NCI-H1436 (cell line): Measurements from ENCODE around the gene ZCCHC3.
"Not testable (repeated sequence)": the region's sequence is repeated elsewhere in the genome, so short reads cannot be mapped to it uniquely, and the experiment has no call there.

Experiments used
- DNase-seq: peaks from one replicate; lab custom pipeline; 2025; lab: John Stamatoyannopoulos, UW

Gene ZCCHC3

DNA sequence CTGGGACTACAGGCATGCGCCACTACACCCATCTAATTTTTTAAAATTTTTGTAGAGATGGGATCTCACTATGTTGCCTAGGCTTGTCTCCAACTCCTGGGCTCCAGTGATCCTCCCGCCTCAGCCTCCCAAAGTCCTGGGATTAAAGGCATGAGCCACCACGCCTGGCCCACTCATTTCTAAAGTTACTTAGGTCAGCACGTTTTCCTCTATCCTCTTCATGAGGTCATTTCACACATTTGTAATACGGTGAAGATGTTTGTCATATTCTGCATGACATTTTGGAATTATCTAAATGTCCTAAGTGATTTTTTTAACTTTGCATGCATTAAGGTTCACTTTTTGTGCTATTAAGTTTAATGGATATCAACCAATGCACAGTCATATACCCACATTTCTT, 16.0 kb downstream of the ZCCHC3 start:
- no peak for DNase-seq

DNA sequence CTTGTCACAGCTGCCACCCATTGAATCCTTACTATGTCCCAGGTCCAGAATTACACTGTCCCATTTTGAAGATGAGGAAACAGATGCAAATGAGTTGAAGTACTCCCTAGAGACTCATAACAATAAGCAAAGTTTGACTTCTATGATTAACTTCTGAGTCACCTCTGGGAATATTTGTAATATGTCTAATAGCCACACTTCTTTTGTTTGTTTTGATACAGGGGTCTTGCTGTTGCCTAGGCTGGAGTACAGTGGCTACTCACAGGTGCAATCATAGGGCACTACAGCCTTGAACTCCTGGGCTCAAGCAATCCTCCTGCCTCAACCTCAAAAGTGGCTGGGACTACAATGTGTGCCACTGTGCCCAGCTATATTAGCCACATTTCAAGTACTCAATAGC, 16.6 kb downstream of the ZCCHC3 start:
- DNase-seq: no peak

DNA sequence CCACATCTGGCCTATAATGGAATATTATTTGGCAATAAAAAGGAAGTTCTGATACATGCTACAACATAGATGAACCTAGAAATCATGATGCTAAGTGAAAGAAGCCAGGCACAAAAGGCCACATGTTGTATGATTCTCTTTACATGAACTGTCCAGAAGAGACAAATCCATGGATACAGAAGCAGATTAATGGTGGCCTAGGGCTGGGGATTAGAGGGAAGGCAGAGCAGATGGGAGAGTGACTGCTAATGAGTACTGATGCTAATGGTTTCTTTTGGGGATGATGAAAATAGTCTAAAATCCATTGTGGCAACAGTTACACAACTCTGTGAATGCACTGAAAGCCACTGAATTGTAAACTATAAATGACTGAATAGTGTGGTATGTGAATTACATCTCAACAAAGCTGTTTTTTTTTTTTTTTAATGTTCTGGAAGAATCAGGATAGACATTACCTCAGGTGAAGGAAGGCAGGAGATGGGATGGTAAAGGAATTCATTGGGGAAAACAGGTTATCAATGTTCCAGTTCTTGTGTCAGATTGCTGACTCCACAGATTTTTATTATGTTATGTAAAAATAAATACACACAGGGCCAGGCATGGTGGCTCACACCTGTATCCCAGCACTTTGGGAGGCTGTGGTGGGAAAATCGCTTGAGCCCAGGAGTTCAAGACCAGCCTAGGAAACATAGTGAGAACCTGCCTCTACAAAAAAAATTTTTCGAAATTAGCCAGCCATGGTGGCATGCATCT, 19.1 kb downstream of the ZCCHC3 start:
- no peak for DNase-seq

DNA sequence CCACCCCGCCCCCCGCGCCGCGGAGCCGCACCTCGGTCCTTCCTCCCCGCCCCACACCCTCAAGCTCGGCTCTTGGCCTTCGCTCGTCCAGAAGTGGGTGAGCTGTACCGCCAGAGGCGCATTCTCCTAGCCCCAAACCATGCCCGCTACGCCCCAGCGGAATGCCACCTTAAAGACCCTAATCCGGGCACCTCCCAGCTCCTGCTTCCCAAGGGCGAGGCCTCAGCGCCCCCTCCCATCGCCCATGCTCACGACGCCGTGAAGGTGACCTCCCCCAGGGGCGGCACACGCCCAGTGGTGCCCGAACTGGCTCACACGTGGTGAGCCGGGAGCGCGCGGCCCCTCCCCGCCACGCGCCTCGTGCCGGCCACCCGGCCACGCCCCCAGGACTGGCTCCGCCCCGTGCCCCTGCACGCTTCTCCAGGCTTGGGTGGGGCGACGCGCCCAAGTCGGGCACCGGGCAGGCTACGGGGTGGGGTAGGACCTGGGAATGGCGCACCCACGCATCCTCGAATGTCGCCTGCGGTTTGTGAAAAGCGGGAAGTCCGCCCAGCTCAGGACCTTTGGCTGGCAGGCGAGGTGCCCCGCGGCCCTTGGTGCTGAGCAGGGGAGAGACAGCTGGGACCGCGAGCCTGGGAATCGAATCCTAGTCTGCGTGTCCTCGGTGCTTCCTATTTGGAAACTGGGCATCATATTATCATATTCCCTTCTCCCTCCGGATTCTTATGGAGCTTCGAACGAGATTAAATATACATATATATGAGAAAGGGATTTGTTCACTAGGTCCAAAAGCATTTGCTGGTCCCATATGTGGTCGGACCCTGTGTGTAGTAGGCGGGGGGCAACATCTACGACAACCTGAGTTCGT, 27.0 kb downstream of the ZCCHC3 start:
- peak; percentile 82 for DNase-seq

DNA sequence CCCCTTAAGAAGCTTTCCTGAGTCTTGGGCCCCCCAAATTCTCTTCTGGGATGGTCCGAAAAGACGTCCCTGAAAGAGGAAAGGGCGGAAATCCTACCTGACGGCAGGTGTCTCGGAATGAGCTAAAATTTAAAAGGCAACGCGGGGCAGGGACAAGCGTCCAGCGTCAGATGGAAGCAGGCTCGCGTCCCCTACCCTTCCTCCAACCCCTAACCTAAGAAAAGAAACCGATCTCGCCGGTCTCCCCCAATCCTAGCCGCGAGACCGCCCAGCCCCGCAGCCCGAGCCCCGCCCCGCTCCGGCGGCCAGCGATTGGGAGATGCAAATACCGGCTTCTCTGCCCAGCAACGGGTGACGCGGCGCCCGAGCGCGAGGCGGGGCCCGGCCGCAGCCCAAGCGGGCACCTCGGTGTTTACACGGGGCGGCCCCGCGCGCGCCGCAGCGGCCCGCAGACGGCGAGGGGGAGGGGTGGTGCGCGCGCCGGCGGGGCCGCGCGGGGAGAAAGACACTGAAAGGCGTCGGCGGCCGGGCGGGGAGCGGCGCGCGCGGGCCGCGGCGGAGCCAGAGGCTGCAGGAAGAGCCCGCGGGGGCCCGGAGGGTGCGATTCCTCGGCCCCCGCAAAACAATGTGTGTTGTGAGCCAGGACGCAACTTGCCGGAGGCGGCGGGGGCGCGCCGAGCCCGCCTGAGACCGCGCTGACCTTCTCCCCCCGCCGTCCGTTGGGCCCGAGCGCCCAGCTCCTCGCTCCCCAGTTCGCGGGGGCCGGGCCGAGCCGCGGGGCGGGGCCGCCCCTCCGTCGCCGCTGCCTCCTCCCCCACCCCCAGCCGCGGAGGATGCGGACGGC, 27.9 kb downstream of the ZCCHC3 start, which contains the start of gene SOX12:
SOX12 (plus strand) TSS at position 508 of the 844 bp plus-strand sequence. CDS start 373 bp downstream, outside the sequence.
- peak; percentile 93 for DNase-seq

DNA sequence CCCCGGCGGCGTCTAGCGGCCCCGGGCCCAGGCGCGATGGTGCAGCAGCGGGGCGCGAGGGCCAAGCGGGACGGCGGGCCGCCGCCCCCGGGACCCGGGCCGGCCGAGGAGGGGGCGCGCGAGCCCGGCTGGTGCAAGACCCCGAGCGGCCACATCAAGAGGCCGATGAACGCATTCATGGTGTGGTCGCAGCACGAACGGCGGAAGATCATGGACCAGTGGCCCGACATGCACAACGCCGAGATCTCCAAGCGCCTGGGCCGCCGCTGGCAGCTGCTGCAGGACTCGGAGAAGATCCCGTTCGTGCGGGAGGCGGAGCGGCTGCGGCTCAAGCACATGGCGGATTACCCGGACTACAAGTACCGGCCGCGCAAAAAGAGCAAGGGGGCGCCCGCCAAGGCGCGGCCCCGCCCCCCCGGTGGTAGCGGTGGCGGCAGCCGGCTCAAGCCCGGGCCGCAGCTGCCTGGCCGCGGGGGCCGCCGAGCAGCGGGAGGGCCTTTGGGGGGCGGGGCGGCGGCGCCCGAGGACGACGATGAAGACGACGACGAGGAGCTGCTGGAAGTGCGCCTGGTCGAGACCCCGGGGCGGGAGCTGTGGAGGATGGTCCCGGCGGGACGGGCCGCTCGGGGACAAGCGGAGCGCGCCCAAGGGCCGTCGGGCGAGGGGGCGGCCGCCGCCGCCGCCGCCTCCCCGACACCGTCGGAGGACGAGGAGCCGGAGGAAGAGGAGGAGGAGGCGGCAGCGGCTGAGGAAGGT, 28.7 kb downstream of the ZCCHC3 start:
- no peak for DNase-seq

DNA sequence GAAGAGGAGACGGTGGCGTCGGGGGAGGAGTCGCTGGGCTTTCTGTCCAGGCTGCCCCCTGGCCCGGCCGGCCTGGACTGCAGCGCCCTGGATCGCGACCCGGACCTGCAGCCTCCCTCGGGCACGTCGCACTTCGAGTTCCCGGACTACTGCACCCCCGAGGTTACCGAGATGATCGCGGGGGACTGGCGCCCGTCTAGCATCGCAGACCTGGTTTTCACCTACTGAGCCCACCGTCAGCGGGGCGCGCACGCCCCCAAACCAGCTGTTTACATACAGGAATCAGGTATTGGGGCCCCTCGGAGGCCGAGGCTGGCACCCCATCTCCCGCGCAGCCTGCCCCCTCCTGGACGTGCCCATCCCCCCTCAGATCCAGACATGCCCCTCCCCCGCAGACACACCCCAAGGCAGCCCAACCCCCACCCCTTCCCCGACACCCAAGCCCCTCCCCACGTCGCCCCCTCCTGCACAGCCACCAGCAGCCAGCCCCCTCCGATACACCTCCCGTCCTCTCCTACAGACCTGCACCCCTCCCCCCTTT, 29.3 kb downstream of the ZCCHC3 start:
- DNase-seq: no peak

DNA sequence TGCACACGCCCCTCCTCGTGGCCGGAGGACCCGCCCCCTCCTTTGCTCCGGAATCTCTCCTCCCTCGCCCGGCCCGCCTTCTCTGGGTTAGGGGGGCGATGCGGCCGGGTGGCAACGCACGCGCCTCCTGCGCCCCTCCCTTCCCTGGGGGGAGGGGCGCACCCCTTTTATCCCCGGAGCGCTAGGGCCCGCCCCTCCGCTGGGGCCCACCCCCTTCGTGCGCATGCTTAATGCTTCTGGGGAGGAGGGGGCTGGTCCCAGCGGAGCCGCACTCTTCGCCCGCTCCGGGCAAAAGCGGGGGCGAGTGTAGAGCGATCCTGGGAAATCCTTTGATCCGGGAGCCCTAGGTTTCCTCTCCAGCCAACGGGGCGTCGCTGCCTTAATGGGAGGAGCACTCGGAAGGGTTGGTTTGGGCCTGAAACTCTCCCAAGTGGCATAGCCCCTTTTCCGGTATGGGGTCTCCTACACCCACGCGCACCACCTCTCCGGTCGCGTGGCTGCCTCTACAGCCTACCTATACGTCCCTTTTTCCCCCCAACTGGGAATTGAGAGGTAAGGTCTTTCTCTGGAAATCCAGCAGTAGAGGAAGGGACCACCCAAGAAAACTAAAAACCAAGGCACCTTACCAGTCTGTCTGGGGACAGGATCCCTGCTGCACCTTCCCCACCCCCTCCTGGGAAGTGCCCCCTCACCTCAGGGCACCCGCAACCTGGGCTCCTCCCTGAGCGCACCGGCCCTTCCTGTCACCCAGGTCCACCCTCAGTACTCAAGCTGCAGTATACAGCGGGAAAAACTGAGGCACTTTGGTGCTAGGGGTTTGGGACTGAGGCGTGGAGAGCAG, 30.0 kb downstream of the ZCCHC3 start:
- peak; percentile 93 for DNase-seq

DNA sequence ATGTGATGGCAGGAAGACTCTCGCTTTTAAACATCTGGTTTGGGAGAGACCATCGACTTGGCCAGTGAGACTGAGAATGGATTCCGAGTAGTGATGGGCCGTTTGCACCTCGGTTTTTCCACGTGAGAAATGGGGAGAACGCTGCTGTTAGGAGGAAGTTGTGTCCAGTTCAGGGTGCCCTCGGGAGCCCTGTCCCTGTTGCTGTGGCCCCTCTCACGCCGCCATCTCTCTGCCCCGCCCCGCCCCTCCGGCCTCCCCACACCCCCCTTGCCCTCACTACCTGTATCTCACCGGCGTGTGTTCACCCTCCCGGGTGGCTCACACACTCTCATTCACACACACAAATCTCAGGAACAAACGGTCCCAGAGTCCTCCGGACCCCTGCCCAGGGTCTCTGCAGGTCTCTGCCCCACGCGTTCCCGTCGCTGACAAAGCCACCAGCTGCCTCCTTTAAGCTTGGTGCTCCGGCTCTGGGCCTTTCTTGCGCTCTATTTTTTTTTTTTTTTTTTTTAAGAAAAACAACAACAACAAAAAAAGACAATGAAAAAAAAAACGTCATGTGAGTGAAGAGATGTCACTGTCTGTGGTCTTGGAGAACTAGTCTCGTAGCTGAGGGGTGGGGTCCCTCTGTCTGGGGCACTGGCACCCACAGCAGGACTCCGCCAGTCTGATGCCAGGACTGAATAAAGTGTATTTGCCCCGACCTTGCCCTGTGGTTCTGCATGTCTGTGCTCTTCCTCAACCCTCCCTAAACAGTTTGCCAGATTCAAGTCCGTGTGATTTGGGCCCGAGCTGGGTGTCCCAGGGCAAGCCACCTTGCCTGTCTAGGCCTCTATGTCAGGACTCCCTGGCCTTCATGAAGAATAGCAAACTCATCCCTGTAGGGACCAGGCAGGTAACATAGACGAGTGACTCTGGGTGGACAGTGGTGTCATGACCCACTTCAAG, 30.9 kb downstream of the ZCCHC3 start:
- DNase-seq: no peak

DNA sequence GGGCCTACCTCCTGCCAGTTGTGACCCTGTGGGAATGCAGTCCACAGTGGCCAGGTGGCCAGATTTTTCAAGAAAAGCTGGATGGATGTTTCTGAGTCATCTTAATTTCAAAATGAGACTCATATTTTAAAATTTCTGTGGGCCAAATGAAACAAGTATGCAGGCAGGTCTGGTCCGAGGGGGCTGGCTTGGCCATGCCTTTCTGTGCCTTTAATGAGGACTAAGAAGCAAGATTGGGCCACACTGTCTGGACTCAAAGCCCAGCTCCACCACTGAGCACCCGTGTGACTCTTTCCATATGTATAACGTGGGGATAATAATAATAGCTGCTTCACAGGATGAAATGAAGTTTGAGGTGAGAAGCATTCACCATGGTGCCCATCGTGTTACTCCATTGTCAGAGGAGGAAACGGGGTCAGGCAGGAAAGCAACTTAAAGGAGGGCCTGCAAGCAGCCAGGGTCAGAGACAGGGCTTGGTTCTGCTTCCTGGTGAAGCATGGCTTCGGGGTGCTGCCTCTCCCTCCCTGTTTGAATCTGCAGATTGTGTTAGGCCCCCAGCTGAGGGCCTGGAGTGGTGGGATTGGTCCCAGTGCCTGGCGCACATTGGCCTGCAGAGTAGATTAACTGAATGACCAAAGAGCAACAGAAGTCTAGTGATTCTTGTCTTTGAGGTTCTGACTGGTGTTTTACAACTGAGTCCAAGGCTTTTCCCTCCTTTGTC, 31.8 kb downstream of the ZCCHC3 start:
- DNase-seq: no peak

DNA sequence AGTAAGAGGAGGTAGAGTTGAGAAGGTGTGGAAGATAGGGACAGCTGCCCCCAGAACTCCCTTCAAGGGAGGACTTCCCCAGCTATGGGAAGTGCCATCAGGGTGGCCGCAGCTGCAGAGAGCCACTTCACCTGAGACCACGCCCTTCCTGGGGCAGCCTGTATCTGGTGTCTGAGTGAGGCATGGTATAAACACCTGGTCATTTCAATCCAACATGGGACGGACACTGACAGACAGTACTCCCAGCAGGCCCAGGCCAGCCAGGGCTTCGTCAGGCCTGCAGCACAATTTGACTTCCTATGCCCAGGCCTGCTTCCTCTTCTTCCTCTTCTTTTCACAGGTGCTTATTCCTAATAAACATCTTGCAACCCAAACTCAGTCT, 32.5 kb downstream of the ZCCHC3 start:
- DNase-seq: no peak

DNA sequence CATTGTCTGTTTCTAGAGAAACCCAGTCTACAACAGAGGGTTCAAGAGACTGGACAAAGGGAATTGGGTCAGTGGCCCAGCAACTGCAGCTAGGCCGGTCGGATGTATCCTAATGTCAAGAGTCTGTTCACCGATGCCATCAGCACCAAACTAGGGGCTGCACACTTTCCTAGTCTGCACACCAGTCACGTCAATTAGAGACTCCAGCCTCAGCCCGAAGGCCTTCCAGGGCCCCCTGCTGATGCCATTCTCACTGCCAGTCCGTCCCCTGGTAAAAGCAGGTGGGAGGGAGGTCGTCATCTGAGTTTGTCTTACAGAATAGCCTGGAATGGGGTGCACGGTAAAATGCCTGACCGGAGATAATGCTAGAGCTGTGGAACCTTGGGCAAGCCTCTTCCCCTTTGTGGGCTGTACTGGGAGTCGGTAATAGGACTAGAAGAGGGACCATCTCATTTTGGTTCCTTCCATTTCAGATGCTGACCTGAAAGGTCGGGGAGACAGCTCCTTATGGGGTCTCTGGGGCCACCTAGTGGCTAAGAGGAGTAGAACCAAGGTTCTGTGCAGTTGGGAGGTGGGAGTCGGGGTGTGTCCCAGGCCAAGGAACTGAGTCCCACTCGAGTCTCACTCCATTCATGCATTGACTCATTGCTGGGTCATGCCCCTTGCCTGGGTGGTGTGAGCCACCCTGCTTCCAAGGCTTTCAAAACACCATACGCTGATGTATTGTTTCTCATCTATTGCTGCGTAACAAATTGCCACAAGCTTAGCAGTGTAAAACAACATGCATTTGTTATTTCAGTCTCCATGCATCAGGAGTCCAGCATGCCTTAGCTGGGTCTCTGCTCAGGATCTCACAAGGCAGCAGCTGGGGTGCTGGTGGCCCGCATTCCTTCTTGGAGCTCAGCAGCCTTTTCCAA, 33.1 kb downstream of the ZCCHC3 start:
- DNase-seq: peak; percentile 51

DNA sequence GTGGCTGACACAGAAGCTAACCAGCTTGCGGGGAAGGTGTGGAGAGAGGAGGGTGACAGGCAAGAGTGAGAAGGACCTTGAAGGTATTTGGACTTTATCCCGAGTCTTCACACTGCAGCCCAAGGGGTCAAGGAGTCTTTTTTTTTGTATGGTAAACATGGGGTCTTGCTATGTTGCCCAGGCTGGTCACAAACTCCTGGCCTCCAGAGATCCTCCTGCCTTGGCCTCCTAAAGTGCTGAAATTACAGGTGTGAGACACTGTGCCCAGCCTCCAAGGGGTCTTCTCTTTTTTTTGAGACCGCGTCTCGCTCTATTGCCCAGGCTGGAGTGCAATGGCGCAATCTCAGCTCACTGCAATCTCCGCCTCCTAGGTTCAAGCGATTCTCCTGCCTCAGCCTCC, 37.2 kb downstream of the ZCCHC3 start:
- no peak for DNase-seq

DNA sequence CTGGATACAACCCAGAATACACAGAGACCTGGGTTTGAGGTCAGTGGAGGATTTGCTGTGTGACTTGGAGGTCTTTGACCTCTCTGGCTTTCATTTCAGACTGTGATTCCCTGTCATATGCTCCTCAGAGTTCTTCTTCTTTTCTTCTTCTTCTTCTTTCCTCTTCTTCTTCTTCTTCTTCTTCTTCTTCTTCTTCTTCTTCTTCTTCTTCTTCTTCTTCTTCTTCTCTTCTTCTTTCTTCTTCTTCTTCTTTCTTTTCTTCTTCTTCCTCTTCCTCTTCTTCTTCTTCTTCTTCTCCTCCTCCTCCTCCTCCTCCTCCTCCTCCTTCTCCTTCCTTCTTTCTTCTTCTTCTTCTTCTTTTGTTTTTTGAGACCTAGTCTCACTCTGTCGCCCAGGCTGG, 38.7 kb downstream of the ZCCHC3 start:
- DNase-seq: not testable (repeated sequence)

DNA sequence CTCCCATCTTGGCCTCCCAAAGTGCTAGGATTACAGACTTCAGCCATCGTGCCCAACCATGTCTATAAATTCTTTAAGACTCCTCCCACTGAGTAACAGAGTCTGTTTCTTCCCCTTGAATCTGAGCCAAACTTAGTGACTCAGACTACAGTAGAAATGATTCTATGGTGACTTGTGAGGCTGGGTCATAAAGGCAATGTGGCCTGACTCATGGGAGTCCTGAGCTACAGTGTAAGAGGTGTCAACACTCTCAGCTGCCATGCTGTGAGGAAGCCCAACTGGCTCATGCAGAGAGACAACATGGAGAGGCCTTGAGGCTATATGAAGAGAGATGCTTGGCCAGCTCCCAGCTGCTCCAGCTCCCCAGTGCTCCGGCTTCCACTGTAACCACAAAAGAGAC, 44.3 kb downstream of the ZCCHC3 start:
- no peak for DNase-seq

DNA sequence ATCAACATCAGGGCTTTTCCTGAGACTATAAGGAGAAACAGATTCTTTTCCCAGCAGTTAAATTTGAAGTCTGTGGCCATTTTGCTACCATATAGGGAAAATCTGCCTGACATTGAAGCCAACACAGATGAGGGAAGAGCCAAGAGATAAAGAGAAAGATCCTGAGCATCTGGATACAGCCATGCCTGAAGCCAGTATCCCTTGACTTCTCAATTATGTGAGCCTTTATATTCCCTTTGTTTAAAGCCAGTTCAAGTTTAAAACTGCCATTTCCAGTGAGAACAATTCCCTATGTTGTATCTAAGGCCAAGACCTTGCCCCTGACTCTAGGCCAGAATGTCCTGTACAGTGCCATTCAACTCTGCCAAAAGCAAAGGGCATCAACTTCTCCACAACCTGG, 45.7 kb downstream of the ZCCHC3 start:
- DNase-seq: no peak

DNA sequence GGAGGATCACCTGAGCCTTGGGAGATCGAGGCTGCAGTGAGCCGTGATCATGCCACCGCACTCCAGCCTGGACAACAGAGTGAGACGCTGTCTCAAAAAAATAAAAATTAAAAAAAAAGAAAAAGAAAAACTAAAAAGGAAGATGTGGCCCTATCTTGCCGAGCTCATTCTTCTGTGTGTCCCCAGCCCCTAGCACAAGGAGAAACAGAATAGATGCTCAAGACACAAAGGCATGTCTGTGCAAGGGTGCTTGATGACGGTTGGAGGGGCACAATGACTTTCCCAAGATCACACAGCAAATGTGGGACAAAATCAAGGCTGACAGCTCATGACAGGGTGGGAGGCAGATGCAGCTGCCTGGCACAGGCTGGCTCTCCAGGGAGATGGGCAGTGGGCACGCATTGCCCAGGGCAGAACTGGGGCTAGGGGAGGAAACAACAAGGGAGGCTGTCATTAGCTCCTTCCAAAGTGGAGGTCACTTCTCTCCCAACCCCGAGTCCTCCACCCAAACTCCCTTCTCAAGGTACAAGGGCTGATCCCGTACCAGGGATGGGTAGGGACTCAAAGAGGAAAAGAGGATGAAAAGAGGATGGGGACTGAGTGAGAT, 48.8 kb downstream of the ZCCHC3 start:
- DNase-seq: no peak
